Germinal center (tissue), 1 donor: ENCODE measurements around the gene B4GALT3.

ENCODE experiments used
- DNase-seq: peaks from one replicate; pipeline ENCODE4 v3.0.0; 2012; ENCODE audit warnings: mixed read lengths, low spot score

Gene B4GALT3

GRCh38 chr1:161206411-161207140, 29.3 kb upstream of the B4GALT3 start:
- DNase-seq, result no peak

- peak; percentile 93 for DNase-seq
Measured at GRCh38 chr1:161201836-161202712, 24.8 kb upstream of the B4GALT3 start, which contains the start of gene NDUFS2. Gene NDUFS2, plus strand, starts transcription at chr1:161202367. Its CDS starts 19 bp downstream, at chr1:161202386.

- DNase-seq, result no peak
Measured at GRCh38 chr1:161200992-161201835, 23.9 kb upstream of the B4GALT3 start.

GRCh38 chr1:161200421-161200991, 23.2 kb upstream of the B4GALT3 start:
- DNase-seq, result no peak

- DNase-seq, result no peak
Measured at GRCh38 chr1:161199506-161200139, 22.3 kb upstream of the B4GALT3 start.

GRCh38 chr1:161198897-161199431, 21.7 kb upstream of the B4GALT3 start, which contains the start of gene ADAMTS4:
Gene ADAMTS4, minus strand, starts transcription at chr1:161199054. Its CDS starts 427 bp downstream, at chr1:161198627.
- DNase-seq, result no peak

- DNase-seq, result no peak
Measured at GRCh38 chr1:161198194-161198896, 21.0 kb upstream of the B4GALT3 start.

- DNase-seq, result no peak
Measured at GRCh38 chr1:161197560-161198193, 20.4 kb upstream of the B4GALT3 start.

- DNase-seq, result no peak
Measured at GRCh38 chr1:161196521-161197451, 19.5 kb upstream of the B4GALT3 start.

- DNase-seq, result no peak
Measured at GRCh38 chr1:161196111-161196510, 18.8 kb upstream of the B4GALT3 start.

GRCh38 chr1:161195171-161195570, 17.9 kb upstream of the B4GALT3 start:
- no peak for DNase-seq

GRCh38 chr1:161193561-161194235, 16.4 kb upstream of the B4GALT3 start:
- DNase-seq, result no peak

GRCh38 chr1:161192476-161193465, 15.5 kb upstream of the B4GALT3 start:
- DNase-seq, result peak; percentile 83

- no peak for DNase-seq
Measured at GRCh38 chr1:161191971-161192370, 14.7 kb upstream of the B4GALT3 start.

- DNase-seq, result no peak
Measured at GRCh38 chr1:161190962-161191521, 13.7 kb upstream of the B4GALT3 start.

GRCh38 chr1:161189036-161189435, 11.7 kb upstream of the B4GALT3 start:
- no peak for DNase-seq
